Fibroblast of lung (primary cell): ENCODE results near the gene DCTN4.

ENCODE experiments used
- CTCF ChIP-seq, 2 donors: IDR thresholded peaks in 1 of 2; conservative IDR thresholded peaks in 1 of 2; 1 replicate in 1 of 2; 2 replicates in 1 of 2; pipeline ENCODE4 v1.5.1; 2011 to 2012; ENCODE audit warnings: low read length in 2 of 2, control low read depth in 1 of 2, inconsistent platforms in 1 of 2, low read depth in 1 of 2, mild to moderate bottlenecking in 1 of 2
- EZH2 ChIP-seq: IDR thresholded peaks from 2 replicates; pipeline ENCODE4 v1.5.1; 2012; ENCODE audit warnings: low read length, control low read depth, mild to moderate bottlenecking; ENCODE audit errors: missing control alignments

- TF ChIP-seq EZH2 (no peak), CTCF (conservative IDR thresholded peaks at IDR 0.05 in 1 of 2, IDR thresholded peaks at IDR 0.05 in 1 of 2; ENCODE audit: low read depth in 1 of 2, low read length in 2 of 2) (no peak)
Observed at GRCh38 chr5:150783422-150783928, 24.7 kb upstream of the DCTN4 start.
